Measurements from ENCODE around the gene CPPED1.
"Not testable (repeated sequence)": the region's sequence is repeated elsewhere in the genome, so short reads cannot be mapped to it uniquely, and the experiment has no call there.

Gene CPPED1

GRCh38 chr16:12766208-12766607 lies 37.5 kb downstream of the CPPED1 start:
- DNase-seq, result not testable (repeated sequence)

GRCh38 chr16:12764813-12765488 lies 38.7 kb downstream of the CPPED1 start:
- DNase-seq, result no peak

DNA sequence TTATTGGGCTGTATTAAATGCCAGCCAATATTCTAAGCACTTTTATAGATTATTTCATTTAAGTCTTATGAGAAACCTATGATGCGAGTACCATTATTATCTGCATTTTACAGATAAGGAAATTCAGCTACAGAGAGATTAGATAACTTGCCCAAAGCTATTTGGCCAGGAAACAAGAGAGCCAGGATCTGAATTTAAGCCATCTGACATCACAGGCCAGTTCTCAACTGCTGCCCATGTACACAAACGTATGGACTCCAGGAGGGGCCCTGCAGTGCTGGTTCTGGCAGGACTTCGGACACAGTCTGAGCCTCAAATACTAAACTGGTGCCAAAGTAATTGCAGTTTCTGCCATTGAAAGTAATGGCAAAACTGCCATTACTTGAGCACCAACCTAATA lies 40.2 kb downstream of the CPPED1 start:
- no peak for DNase-seq

DNA sequence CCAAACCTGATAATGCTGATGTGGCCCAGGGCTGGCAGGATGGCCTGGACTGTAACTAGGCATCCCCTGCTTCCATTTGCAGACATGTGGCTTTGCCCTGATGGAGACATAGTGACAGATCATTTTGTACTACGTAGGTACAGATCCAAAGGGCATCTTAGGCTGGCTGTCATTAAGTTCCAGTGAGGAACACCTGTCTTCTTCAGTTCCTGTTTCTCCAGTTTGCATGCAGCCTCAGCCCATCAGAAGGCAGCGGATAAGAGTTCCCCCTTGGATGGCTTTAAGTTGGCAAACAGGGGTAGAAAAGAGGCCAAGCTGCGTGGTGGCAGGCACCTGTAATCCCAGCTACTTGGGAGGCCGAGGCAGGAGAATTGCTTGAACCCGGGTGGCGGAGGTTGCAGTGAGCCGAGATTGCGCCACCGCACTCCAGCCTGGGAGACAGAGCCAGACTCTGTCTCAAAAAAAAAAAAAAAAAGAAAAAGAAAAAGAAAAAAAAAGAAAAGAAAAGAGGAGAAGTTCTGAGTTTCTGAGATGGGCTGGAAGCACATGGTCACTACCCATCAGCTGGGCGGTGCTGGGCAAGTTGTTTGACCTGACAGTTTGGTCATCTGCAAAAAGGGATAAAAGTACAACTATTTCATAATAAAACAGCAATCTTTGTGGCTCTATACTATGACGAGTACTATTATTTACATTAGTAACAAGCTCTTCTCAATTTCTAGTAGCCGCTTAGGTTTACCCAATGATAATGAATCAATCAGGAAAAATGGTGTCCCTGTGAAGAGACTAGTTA lies 42.7 kb downstream of the CPPED1 start:
- DNase-seq, result no peak

DNA sequence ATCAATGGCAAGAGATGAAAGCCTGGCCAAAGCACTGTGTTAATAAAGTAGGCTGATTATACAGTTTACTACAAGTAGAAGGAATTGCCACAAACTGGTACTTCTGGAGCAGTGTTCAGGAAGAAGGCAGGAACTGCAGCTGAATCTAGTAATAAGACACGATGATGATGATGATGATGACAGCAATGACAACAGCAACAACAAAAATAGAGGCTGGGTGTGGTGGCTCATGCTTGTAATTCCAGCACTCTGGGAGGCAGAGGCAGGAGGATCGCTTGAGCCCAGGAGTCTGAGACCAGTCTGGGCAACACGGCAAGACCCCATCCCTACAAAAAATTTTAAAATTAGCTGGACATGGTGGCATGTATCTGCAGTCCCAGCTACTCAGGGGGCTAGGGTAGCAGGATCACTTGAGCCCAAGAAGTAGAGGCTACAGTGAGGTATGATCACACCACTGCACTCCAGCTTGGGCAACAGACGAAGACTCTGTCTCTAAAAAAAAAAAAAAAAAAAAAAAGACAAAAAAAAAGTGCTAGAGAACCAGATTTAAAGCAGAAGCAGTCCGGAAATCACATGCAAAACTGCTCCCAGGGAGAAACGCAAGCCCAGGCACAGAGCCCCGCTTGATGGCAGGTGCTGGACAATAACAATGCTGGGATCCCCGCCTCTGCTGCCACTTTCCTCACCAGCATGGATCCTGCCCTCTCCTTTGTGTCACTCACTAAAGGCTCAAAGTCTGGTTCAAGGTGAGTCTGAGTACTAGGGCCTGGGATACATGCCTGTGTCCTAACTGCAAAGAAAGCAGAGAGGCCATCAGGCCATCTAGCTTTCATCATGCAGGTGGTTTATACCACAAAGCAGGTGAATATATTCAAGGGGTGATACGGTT lies 44.8 kb downstream of the CPPED1 start:
- no peak for DNase-seq

GRCh38 chr16:12758031-12758669 lies 45.5 kb downstream of the CPPED1 start:
- no peak for DNase-seq

- DNase-seq, result no peak
Measured at GRCh38 chr16:12757546-12757945, 46.1 kb downstream of the CPPED1 start.

DNA sequence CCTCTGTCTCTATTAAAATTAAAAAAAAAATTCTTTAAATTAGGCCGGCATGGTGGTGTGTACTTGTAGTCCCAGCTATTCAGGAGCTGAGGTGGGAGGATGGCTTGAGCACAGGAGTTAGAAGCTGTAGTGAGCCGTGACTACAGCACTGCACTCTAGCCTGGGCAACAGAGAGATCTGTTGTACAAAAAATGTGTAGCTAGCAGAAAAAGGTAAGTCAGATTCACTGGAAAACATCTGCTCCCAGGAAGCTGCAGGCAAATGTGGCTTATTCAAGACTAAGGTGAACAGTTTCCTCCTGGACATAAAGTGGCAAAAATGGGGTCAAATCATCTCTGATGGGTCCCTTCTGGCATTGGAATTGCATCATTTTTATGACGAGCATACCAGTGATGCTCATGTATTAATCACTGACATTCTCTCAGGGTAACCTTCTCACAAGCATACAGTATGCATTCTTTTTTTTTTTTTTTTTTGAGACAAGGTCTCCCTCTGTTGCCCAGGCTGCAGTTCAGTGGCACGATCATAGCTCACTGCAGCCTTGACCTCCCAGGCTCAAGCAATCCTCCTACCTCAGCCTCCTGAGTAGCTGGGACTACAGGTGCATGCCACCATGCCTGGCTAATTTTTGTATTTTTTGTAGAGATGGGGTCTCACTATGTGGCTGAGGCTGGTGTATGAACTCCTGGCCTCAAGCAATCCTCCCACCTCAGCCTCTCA lies 48.7 kb downstream of the CPPED1 start:
- DNase-seq, result no peak

GRCh38 chr16:12753203-12754023 lies 50.3 kb downstream of the CPPED1 start:
- DNase-seq, result no peak

DNA sequence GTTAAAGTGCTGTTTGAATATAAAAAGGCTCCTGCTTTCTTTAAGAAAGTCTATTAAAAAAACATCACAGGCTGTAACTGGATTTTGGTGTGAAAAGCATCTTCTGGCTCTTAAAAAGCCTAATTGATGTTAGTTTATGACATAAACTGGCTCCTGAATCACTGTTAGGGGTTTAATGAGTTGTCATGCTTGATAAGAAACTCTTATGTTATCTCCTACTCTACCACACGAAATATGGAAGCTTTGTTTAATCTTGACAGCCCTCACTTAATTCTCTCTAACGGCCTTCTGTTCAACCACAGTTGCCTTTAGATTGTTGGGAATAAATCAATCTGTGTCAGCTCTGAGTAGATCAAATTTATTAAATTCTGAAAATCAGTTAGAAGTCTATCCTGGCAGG lies 51.5 kb downstream of the CPPED1 start:
- DNase-seq, result no peak

DNA sequence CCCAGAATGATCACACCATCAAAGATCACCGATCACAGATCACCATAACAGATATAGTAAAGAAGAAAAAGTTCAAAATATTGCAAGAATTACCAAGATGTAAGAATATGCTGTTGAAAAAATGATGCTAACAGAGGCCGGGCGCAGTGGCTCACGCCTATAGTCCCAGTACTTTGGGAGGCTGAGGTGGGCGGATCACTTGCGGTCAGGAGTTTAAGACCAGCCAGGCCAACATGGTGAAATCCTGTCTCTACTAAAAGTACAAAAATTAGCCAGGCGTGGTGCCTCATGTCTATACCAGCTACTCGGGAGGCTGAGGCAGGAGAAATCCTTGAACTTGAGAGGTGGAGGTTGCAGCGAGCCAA lies 53.2 kb downstream of the CPPED1 start:
- DNase-seq, result no peak

DNA sequence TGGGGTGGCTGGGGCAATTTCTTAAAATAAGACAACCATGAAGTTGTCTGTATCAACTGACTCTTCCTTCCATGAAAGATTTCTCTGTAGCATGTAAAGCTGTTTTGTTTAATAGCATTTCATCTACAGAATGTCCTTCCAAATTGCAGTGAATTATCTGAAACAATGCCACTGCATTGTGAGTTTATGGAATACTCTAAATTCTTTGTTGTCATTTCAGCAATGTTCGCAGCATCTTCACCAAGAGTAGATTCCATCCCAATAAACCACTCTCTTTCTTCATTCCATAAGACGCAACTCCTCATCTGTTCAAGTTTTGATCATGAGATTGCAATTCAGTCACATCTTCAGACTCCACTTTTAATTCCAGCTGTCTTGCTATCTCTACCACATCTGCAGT lies 54.6 kb downstream of the CPPED1 start:
- no peak for DNase-seq

DNA sequence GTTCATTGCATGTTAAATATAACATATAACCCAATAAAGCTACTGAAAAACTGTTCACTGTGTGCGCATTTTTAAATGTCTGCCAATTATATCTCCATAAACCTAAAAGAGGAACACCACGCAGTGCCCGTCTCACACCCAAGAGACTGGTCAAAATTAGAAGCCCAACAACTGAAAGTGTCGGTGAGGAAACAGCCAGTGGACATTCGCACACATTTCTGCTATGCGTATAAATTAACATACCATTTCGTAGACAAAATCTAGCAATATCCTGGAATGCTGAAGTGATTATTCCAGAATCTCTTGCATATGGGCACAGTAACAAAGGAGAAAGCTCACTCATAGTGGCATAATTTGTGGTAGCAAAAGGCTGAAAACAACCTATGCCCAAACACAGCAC lies 55.9 kb downstream of the CPPED1 start:
- DNase-seq, result no peak

DNA sequence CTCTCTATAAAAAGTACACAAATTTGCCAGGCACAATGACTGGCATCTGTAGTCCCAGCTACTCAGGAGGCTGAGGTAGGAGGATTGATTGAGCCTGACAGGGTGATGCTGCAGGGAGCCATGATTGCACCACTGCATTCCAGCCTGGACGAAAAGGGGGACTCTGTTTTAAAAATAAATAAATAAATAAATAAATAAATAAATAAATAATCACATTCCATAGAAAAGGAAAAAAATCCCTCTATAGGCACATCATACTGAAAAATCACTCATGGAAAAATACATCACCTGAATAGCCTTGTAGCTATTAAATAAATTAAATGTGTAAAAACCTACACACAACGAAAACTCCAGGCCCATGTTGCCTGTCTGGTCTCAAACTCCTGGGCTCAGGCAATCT lies 56.4 kb downstream of the CPPED1 start:
- DNase-seq, result no peak

GRCh38 chr16:12744860-12745259 lies 58.8 kb downstream of the CPPED1 start:
- no peak for DNase-seq

DNA sequence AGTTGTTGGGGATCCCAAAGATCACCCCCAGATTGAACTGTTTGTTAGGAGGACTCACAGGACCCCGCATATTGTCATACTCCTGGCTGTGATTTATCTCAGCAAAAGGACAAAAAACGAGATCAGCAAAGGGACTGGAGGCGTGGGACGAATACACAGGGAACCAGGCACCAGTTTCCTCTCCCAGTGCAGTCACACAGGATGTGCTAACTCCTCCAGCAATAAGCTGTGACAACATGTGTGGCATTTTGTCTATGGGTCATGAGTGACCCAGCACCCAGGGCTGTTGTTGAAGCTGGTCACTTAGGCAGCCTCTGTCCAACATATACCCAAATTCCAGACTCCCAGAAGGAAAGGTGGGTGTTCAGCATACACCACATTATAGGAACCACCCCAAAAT lies 60.9 kb downstream of the CPPED1 start:
- DNase-seq, result no peak

DNA sequence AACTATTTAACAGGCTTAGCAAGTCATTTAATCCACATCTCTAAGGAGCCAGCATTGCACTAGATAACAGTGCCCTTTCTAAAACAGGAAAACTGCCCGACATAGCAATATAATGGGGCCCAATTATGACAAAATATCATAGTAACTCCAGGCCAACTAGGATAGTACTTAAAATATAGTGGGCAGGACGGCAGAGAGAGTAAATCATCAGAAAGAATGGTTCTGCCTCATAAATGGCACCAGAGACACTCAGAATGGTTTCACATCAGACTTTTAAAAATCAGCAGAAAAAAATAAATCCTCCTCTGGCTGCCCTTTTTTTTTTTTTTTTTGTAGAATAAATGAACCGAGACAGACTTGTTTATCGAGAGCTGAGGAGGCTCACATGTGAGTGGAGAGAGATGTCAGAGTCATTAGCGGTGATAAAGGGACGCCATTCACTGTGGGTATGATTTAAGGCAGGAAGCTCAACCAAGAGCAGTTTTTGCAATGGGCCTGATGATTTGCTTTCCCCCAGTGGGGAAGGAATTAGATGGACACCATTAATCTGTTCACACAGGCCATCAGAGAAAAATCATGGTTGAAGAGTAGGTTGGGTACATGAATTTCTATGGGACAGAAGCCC lies 62.6 kb downstream of the CPPED1 start:
- DNase-seq, result no peak

- no peak for DNase-seq
Measured at GRCh38 chr16:12739738-12740137, 63.9 kb downstream of the CPPED1 start.

- no peak for DNase-seq
Measured at GRCh38 chr16:12737563-12737962, 66.1 kb downstream of the CPPED1 start.

DNA sequence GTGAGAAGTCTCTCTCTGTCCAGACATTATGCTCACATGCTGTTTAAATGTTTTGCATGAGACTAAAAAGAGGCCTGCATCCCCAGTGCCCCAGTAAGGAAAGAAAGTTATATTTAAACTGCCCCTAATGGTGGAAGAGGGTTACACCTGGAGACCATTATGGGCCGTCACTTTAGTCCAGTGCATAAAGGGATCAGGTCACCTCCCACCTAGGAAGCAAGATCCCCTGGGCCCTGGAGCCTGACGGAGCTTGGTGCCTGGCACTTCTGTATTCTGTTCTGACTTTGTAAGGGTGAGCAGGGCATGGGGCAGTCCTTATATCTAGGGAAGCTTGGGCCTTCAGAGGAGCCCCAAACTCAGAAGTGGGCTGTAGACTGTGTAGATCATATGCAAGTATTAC lies 67.9 kb downstream of the CPPED1 start:
- DNase-seq, result no peak

DNA sequence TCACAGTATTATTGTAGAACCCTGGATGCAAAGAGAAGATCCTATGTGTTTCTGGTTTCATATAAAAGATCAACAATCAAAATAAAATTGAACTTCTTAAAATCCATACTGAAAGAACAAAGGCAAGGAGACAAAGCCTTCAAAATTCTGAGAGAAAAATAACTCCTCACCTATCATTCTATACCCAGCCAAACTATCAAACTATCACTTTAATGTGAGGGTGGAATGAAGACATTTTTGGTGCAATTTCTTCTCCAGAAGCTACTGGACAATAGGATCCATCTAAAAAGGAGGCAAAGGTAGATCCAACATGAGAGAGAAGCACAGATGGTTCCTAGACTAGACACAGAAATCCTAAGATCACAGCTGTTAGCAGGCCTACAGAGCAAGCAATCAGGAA lies 71.1 kb downstream of the CPPED1 start:
- no peak for DNase-seq
